GM13976 (cell line): Measurements from ENCODE around the gene ARHGEF37.

ENCODE experiments used
- DNase-seq: peaks from one replicate; pipeline ENCODE4 v3.0.0; 2012; ENCODE audit warnings: low spot score
- CTCF ChIP-seq: IDR thresholded peaks from 2 replicates; pipeline ENCODE4 v1.5.1; 2012; ENCODE audit warnings: borderline replicate concordance, mild to moderate bottlenecking; ENCODE audit not compliant: insufficient read depth; ENCODE audit errors: extremely low read depth, missing control alignments, control extremely low read depth
- in situ Hi-C: fragments of 300-500 bp; cut with MboI; formaldehyde crosslinking; loops from one replicate; pipeline ENCODE4 v1.12.0; 2022; ENCODE audit warnings: low sequenced_read_pairs, mixed read lengths, inconsistent platforms; ENCODE audit not compliant: unreplicated experiment

The ARHGEF37 gene

GRCh38 chr5:149674686-149675085 lies 93.4 kb downstream of the ARHGEF37 start:
- no peak for TF ChIP-seq CTCF
- in situ Hi-C loops, result no loop called here
- DNase-seq, result peak; percentile 53

GRCh38 chr5:149675610-149676201 lies 94.4 kb downstream of the ARHGEF37 start:
- in situ Hi-C loops, result no loop called here
- TF ChIP-seq CTCF, result no peak
- DNase-seq, result no peak

GRCh38 chr5:149677731-149678130 lies 96.4 kb downstream of the ARHGEF37 start:
- no peak for TF ChIP-seq CTCF
- DNase-seq, result no peak
- in situ Hi-C loops, result no loop called here

- in situ Hi-C loops, result no loop called here
- no peak for TF ChIP-seq CTCF
- no peak for DNase-seq
Observed at GRCh38 chr5:149679876-149680809, 98.8 kb downstream of the ARHGEF37 start.

- in situ Hi-C loops, result no loop called here
- peak; percentile 80 for DNase-seq
- TF ChIP-seq CTCF, result no peak
Observed at GRCh38 chr5:149680810-149681221, 99.5 kb downstream of the ARHGEF37 start.

- in situ Hi-C loops, result no loop called here
- TF ChIP-seq CTCF, result no peak
- no peak for DNase-seq
Observed at GRCh38 chr5:149681252-149681651, 100.0 kb downstream of the ARHGEF37 start.

GRCh38 chr5:149681922-149682321 lies 100.6 kb downstream of the ARHGEF37 start:
- DNase-seq, result no peak
- no peak for TF ChIP-seq CTCF
- in situ Hi-C loops, result no loop called here
